Naive B cell (primary cell): Measurements from ENCODE around the gene CPA4. TPM values are rescaled to one million over a fixed set of nuclear protein-coding genes. Genes with fewer than 3 reads are reported as not detected.

Experiments used
- ATAC-seq, 2 donors: fragments of 150-1000 bp; cut with Tn5 transposase; 2 replicates each; pipeline ENCODE4 v1.10.0; 2021; ENCODE audit warnings: low read depth in 2 of 2, mild to moderate bottlenecking in 2 of 2, moderate library complexity in 2 of 2
- DNase-seq: peaks from one replicate; pipeline ENCODE4 v3.0.0; 2022
- H3K27ac Mint-ChIP-seq, 6 donors: one replicate each; pipeline ENCODE4 v1.8.0; 2020 to 2022; ENCODE audit warnings: mild to moderate bottlenecking in 6 of 6, mixed read lengths in 6 of 6, moderate library complexity in 5 of 6, inconsistent platforms in 2 of 6
- H3K27me3 Mint-ChIP-seq, 3 donors: one replicate each; pipeline ENCODE4 v1.8.0; 2021 to 2022; ENCODE audit warnings: mixed read lengths in 3 of 3, mild to moderate bottlenecking in 1 of 3
- H3K36me3 Mint-ChIP-seq, 2 donors: one replicate each; pipeline ENCODE4 v1.8.0; 2020 to 2022; ENCODE audit warnings: mixed read lengths in 2 of 2, inconsistent platforms in 1 of 2, mild to moderate bottlenecking in 1 of 2
- H3K4me1 Mint-ChIP-seq, 3 donors: one replicate each; pipeline ENCODE4 v1.8.0; 2020 to 2022; ENCODE audit warnings: mixed read lengths in 3 of 3, inconsistent platforms in 1 of 3, mild to moderate bottlenecking in 1 of 3, moderate library complexity in 1 of 3
- H3K4me3 Mint-ChIP-seq, 8 donors: one replicate each; pipeline ENCODE4 v1.8.0; 2020 to 2022; ENCODE audit warnings: mild to moderate bottlenecking in 8 of 8, mixed read lengths in 8 of 8, moderate library complexity in 8 of 8, inconsistent platforms in 2 of 8
- H3K9me3 Mint-ChIP-seq, 7 donors: one replicate each; pipeline ENCODE4 v1.8.0; 2020 to 2022; ENCODE audit warnings: mixed read lengths in 7 of 7, mild to moderate bottlenecking in 5 of 7, inconsistent platforms in 2 of 7, moderate library complexity in 1 of 7
- polyA plus RNA-seq, 6 donors: library from polyadenylated mRNA; unstranded; fragments of 300-500 nt; fragmentation: Illumina TruSeq; gene quantifications; one replicate each; pipeline ENCODE4 v1.2.3, GENCODE V29; 2021; ENCODE audit warnings: low read depth in 6 of 6

CPA4 gene
- polyA plus RNA-seq, 6 donors from 2014 or later, result not detected

DNA sequence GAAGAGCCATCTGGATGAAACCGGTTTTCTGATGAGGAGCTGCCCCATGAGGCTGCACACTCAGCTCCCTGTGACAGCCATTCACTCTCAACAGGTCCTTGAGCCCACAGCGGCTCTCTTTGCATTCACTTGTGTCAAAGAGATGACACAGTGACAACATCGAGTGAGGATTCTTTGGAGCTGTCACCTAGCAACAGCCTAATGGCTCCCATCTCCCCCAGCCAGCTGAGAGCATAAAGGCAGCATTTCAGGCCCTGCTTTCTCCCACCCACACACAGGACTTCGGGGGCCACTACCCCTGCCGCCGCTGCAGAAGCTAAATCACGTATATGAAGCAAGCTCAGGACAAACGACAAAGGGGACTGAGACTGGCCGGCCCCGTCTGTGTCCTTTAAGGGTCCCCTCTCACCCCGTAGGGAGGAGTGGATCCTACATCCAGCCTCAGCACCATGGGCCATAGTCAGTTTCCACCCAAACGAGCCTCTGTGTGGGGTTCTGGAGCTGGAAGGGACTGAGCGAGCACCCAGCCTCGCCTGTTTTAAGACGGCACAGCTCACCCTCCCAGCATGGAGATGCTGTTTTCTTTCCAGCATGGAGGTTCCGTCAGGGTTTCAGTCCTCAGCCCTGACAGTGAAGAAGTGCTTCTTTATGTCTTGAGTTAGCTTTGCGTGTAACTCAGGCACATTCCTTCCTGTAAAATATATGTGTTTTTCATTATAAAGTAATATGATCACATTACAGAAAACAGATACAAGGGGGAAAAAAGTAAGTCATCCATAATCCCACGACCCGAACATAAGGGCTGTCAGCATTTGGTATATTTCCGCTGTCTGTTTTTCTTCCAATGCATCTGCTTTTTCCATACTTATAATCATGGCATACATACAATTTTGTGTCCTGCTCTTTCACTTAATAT lies 4.9 kb downstream of the CPA4 start:
- peaks cover 0 to 11% (median 0%) of the 10 kb centered on the region in 3 donors for H3K4me1 Mint-ChIP-seq
- H3K27me3 Mint-ChIP-seq, result peaks cover 0 to 20% (median 5%) of the 10 kb centered on the region in 3 donors
- DNase-seq (no peak), ATAC-seq (no peak)
- H3K27ac Mint-ChIP-seq, result no peak overlapping the region
- no peak overlapping the region for H3K4me3 Mint-ChIP-seq
- no peaks in the 10 kb centered on the region for H3K9me3 Mint-ChIP-seq
- no peaks in the 10 kb centered on the region for H3K36me3 Mint-ChIP-seq

DNA sequence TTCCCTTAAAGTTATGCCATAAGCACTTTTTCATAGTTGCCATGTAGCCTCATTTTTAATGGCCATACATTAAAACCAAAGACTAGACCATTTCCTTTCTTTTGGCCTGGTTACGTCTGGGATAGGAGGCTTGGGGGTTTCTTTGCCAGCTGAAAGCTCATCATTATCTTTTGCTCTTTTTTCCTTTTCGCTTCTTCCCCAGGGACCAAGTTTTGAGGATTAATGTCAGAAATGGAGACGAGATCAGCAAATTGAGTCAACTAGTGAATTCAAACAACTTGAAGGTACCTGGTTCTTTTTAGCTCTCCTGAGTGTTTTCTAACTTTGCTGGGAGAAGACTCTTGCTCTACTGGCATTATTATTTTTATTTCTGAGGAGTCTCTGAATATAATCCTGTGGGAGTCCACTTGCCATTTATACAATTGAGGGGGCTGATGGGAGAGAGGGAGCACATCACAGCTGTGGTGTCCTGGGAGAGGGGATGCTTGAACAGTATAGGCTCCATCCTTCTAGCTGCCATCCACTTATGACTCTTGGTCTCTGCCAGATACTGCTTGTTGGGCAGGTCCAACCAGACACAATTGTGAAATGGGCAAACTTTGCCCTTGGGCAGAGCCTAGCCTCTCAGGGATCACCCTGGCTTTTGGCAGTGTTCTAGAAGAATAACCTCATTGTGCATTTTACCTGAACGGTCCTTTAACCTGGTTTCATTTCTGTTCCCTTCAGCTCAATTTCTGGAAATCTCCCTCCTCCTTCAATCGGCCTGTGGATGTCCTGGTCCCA lies 5.8 kb downstream of the CPA4 start:
- DNase-seq (no peak), ATAC-seq (no peak)
- Mint-ChIP-seq H3K27me3 (peaks cover 0 to 22% (median 5%) of the 10 kb centered on the region in 3 donors), H3K9me3 (no peaks in the 10 kb centered on the region), H3K4me1 (peaks cover 0 to 3% (median 0%) of the 10 kb centered on the region in 3 donors), H3K4me3 (no peak overlapping the region), H3K27ac (peak overlapping the region in 1 of 6 donors; percentile 73), H3K36me3 (no peaks in the 10 kb centered on the region)

DNA sequence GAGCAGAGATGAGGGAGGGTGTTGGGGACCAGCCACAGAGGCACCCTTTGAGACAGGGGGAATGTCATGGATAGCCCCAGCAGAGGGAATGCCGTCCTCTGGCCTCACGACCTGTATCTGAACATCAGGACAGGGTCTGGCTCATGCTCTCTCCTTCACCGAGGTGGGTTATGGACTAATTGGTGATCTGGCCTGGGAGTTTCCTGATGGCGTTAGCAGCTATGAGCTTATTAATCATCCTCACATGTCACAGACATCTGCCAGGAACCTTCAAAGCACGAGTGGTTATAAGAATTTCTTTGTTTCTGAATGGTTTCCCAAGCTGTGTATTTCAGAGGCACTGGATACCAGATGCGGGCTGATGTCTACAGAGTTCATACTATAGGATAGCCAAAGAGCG lies 6.9 kb downstream of the CPA4 start:
- H3K9me3 Mint-ChIP-seq, result no peaks in the 10 kb centered on the region
- no peak for DNase-seq
- H3K4me3 Mint-ChIP-seq, result no peak overlapping the region
- H3K36me3 Mint-ChIP-seq, result no peaks in the 10 kb centered on the region
- H3K4me1 Mint-ChIP-seq, result no peaks in the 10 kb centered on the region
- no peak for ATAC-seq
- no peak overlapping the region for H3K27ac Mint-ChIP-seq
- peaks cover 0 to 24% (median 5%) of the 10 kb centered on the region in 3 donors for H3K27me3 Mint-ChIP-seq

DNA sequence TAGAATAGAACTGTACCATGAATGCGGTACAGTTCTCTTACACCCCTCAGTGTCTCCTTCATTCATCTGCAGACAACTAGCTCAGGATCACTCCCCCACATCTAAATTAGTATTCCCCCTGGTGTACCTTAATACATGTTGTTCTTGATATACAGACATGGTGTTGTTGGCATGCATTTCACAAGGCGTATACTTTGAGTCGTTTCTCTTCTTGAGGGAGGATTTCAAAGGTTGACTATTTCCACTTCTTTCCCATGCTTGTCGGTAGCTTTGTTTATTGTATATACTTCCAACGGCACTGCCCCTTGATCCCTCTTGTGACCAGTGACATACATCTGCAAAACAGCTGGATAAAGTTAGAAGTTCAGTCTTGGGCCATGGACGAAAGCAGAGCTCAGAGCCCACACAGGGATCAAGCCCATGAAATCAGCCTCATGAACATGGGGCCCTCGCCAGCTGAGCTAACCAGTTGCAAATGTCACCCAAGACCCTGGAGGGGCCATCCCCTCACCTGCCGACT lies 8.6 kb downstream of the CPA4 start:
- ATAC-seq (no peak), DNase-seq (no peak)
- Mint-ChIP-seq H3K27me3 (peaks cover 0 to 22% (median 5%) of the 10 kb centered on the region in 3 donors), H3K4me3 (no peak overlapping the region), H3K4me1 (no peaks in the 10 kb centered on the region), H3K36me3 (no peaks in the 10 kb centered on the region), H3K27ac (no peak overlapping the region), H3K9me3 (no peaks in the 10 kb centered on the region)

DNA sequence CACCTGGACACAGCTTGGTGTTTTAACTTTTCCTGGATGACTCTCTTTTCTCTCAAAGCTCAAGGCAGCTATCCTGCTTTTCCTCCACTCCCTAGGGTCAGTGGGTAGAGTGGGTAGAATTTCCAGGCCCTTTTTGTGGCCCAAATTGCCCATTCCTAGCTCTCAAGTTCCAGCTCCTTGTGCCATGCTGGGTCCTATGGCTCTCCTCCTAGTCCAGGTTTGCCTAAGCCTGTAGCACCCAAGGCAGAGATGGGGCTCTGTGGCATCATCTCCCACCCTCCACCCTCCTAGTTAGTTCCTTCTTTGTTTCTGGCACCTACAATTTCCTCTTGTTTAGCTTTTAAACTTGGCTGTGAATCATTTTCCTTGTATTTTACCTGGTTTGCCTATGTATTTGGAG lies 9.7 kb downstream of the CPA4 start:
- H3K4me1 Mint-ChIP-seq, result no peaks in the 10 kb centered on the region
- H3K27me3 Mint-ChIP-seq, result peaks cover 0 to 22% (median 5%) of the 10 kb centered on the region in 3 donors
- H3K27ac Mint-ChIP-seq, result no peak overlapping the region
- no peaks in the 10 kb centered on the region for H3K9me3 Mint-ChIP-seq
- H3K4me3 Mint-ChIP-seq, result no peak overlapping the region
- ATAC-seq (no peak), DNase-seq (no peak)
- no peaks in the 10 kb centered on the region for H3K36me3 Mint-ChIP-seq

DNA sequence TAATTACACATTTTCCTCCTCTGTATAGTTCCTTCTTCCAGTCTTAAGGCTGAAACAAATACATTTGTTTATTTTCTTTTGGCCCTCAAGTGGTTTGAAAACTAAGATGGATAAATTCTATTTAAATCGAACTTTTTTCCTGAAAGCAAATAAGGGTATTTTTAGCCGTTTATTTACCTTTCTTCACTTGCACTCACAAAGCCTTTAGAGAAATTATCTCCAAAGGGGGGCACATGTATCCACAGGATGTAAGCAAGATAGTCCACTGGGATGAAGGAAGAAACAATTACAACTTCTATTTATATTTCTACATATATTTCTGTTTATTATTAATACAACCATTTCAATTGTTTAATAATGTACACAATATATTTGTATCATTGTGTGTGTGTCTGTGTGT lies 10.2 kb downstream of the CPA4 start:
- DNase-seq (no peak), ATAC-seq (no peak)
- Mint-ChIP-seq H3K36me3 (no peaks in the 10 kb centered on the region), H3K4me1 (no peaks in the 10 kb centered on the region), H3K27me3 (peaks cover 0 to 22% (median 5%) of the 10 kb centered on the region in 3 donors), H3K4me3 (no peak overlapping the region), H3K9me3 (peaks cover 0 to under 1% (median 0%) of the 10 kb centered on the region in 7 donors), H3K27ac (no peak overlapping the region)

DNA sequence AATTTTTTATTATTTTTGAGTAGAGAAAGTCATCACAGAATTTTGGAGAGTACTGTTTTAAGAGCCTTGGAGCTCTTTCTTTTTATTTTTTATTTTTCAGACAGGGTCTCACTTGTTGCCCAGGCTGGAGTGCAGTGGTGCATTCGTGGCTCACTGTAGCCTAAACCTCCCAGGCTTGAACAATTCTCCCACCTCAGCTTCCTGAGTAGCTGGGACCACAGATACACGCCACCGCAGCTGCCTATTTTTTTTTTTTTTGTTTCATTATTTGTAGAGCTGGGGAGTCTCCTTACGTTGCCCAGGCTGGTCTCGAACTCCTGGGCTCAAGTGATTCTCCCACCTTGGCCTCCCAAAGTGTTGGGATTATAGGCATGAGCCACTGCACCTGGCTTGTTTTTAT lies 10.6 kb downstream of the CPA4 start:
- Mint-ChIP-seq H3K27ac (no peak overlapping the region), H3K36me3 (no peaks in the 10 kb centered on the region)

DNA sequence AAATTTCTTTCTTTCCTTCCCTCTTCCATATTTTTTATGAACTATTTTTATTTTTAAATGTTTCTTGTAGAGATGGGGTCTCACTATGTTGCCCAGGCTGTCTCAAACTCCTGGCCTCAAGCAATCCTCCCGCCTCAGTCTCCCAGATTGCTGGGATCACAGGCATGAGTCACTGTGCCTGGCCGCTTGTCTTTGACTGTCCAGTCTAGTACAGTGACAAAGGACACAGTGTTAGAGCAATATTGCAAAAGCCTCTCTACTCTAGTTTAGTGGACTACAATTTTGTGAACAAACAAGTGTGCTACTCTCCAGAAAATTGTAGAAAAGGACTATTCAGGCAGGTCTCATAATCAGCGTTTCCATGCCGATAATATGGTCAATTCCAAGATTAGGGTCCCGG lies 11.0 kb downstream of the CPA4 start:
- Mint-ChIP-seq H3K27ac (no peak overlapping the region), H3K27me3 (peaks cover under 1 to 22% (median 5%) of the 10 kb centered on the region in 3 donors), H3K4me3 (no peak overlapping the region), H3K9me3 (peaks cover 0 to 2% (median 0%) of the 10 kb centered on the region in 7 donors), H3K4me1 (no peaks in the 10 kb centered on the region), H3K36me3 (no peaks in the 10 kb centered on the region)
- DNase-seq, result no peak
- no peak for ATAC-seq

More for the DNA sequence above, 10.6 kb downstream of the CPA4 start:
- Mint-ChIP-seq H3K27me3 (peaks cover 0 to 22% (median 5%) of the 10 kb centered on the region in 3 donors), H3K4me1 (no peaks in the 10 kb centered on the region), H3K9me3 (peaks cover 0 to 2% (median 0%) of the 10 kb centered on the region in 7 donors), H3K4me3 (no peak overlapping the region)
- DNase-seq (no peak), ATAC-seq (no peak)

DNA sequence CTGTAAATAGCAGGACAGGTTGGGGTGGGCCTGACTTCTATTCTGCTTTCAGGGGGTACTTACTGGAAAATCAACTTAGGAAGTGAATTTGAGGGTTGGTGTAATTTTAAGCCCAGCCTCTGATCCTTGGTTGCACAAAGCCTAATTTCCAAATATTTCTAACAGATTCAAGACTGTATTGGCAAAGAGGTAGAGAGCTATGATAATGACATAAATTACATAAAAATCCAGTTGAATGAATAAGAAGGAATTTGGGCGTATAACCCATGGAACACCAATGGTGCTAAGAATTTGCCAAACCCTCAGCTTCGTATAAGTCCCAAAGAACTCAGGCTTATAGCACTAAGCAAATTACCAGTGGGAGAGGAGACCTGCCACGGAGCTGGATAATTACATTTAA lies 11.9 kb downstream of the CPA4 start:
- Mint-ChIP-seq H3K4me1 (no peaks in the 10 kb centered on the region), H3K4me3 (no peak overlapping the region), H3K27ac (no peak overlapping the region), H3K36me3 (no peaks in the 10 kb centered on the region), H3K9me3 (peaks cover 0 to 2% (median 0%) of the 10 kb centered on the region in 7 donors), H3K27me3 (peaks cover 5 to 22% (median 5%) of the 10 kb centered on the region in 3 donors)
- DNase-seq (no peak), ATAC-seq (no peak)

DNA sequence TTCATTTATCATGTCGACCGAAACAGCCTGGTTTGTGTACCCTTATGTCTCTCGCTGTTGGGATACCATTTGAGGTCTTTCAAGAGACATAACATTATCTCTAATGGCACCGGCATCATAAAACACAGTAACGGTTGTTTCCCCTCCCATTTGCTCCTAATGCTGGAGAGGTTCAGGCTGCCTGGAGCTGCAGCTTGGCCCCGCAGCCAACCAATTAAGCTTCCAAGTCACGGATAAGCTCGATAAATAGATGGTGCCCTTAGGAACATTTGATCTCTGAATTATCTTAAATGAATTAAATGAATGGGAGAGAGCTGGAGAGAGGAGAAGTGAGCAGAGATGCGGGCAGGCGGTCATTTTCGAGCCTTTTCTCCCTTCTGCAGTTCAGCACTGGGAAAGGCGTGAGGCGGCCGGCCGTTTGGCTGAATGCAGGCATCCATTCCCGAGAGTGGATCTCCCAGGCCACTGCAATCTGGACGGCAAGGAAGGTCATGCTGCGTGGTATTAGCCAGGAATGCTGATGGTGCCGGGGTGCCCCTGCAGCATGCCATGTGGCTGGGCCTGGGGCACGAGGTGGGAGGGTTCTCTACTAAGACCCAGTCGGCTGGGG lies 12.6 kb downstream of the CPA4 start:
- peaks cover 0 to 2% (median 0%) of the 10 kb centered on the region in 7 donors for H3K9me3 Mint-ChIP-seq
- no peak for ATAC-seq
- no peak overlapping the region for H3K27ac Mint-ChIP-seq
- H3K27me3 Mint-ChIP-seq, result peaks cover 5 to 22% (median 5%) of the 10 kb centered on the region in 3 donors
- no peak for DNase-seq
- no peak overlapping the region for H3K4me3 Mint-ChIP-seq
- no peaks in the 10 kb centered on the region for H3K4me1 Mint-ChIP-seq
- no peaks in the 10 kb centered on the region for H3K36me3 Mint-ChIP-seq

DNA sequence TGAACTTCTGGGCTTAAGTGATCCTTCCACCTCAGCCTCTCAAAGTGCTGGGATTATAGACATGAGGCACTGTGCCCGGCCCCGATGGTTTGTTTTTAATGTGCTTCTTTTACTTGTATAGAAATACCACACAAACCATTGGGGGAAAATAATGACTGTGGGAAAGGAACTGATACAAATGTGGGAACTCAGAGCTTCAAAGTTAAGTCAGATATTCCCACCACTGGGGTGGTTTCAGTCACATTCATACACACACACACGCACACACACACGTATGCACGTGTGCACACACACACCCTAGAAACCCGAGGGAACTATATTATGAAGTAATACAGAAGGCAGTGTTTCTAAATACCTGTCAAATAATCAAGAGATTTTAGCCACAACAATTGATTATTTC lies 17.0 kb downstream of the CPA4 start:
- no peaks in the 10 kb centered on the region for H3K36me3 Mint-ChIP-seq
- no peak overlapping the region for H3K27ac Mint-ChIP-seq
- no peak overlapping the region for H3K4me3 Mint-ChIP-seq
- H3K27me3 Mint-ChIP-seq, result peaks cover 0 to 5% (median 2%) of the 10 kb centered on the region in 3 donors
- DNase-seq (no peak), ATAC-seq (no peak)
- peaks cover 0 to 2% (median 0%) of the 10 kb centered on the region in 7 donors for H3K9me3 Mint-ChIP-seq
- no peaks in the 10 kb centered on the region for H3K4me1 Mint-ChIP-seq

DNA sequence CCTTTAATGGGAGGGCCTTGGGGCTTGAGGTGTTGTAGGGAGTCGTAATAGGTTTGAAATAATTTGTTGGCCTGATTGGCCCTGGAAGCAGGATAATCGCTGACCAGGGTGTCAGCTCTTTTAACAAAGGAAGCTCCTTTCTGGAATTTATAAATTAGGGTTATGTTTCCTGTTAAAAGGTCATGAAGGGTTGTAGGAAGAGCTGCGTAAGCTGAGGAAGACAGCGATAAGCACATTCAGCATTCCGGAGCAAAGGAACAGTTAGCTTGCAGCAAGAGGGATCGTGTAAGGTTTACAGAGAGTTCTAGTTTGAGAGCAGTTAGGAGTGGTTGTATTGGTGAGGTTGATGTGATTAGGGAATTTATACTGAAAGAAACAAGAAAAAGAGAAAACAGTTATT lies 21.3 kb downstream of the CPA4 start:
- ATAC-seq (no peak), DNase-seq (no peak)
- peaks cover 0 to 8% (median 7%) of the 10 kb centered on the region in 3 donors for H3K27me3 Mint-ChIP-seq
- no peak overlapping the region for H3K4me3 Mint-ChIP-seq
- H3K9me3 Mint-ChIP-seq, result no peaks in the 10 kb centered on the region
- no peaks in the 10 kb centered on the region for H3K36me3 Mint-ChIP-seq
- H3K4me1 Mint-ChIP-seq, result no peaks in the 10 kb centered on the region
- no peak overlapping the region for H3K27ac Mint-ChIP-seq

DNA sequence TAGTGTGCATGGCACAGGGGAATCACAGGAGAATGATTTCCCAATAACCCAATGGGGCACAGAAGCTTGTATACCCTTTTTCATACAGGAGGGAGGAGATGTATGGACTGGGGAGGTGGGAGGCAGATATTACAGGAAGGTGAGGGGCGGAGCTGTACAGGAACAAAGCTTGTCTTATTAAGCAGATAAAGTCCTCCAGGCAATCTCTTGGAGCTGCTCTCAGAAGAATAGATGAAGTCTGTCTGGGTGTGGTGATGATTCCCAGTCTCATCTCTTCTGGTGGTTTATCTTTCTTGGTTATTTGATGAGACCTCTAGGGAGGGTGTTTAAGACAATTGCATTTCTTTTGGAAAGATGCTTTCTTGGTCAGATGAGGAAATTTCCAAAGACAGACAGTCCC lies 26.6 kb downstream of the CPA4 start:
- Mint-ChIP-seq H3K4me1 (no peaks in the 10 kb centered on the region), H3K4me3 (no peak overlapping the region), H3K27me3 (peaks cover 0 to 10% (median 8%) of the 10 kb centered on the region in 3 donors), H3K27ac (no peak overlapping the region), H3K9me3 (peaks cover 0 to 9% (median 2%) of the 10 kb centered on the region in 7 donors), H3K36me3 (no peaks in the 10 kb centered on the region)
- DNase-seq (no peak), ATAC-seq (no peak)
